OCI-LY1 (cell line): ENCODE results near the gene SLC25A44.

Experiments
- H2AFZ ChIP-seq: fragments of 200-600 bp; sonication (generic), shearing (Covaris generic); 2 replicates; pipeline ENCODE4 v1.6.0; 2014; ENCODE audit warnings: antibody characterized with exemption, mild to moderate bottlenecking, low read length
- H3F3A ChIP-seq: fragments of 200-600 bp; sonication (generic), shearing (Covaris generic); 2 replicates; pipeline ENCODE4 v1.6.0; 2014; ENCODE audit warnings: mild to moderate bottlenecking, antibody characterized with exemption, low read length, moderate library complexity; ENCODE audit not compliant: insufficient read depth
- H3K27ac ChIP-seq: fragments of 200-600 bp; sonication (generic); 2 replicates; pipeline ENCODE4 v1.5.1; 2014; ENCODE audit warnings: low read length, mixed run types, mild to moderate bottlenecking, low read depth; ENCODE audit not compliant: poor library complexity, severe bottlenecking
- H3K27me3 ChIP-seq: fragments of 200-600 bp; sonication (generic); 2 replicates; pipeline ENCODE4 v1.6.0; 2014; ENCODE audit warnings: antibody characterized with exemption, mild to moderate bottlenecking, low read length, moderate library complexity; ENCODE audit not compliant: insufficient read depth
- H3K36me3 ChIP-seq: fragments of 200-600 bp; sonication (generic); 2 replicates; pipeline ENCODE4 v1.6.1; 2014; ENCODE audit warnings: mild to moderate bottlenecking, antibody characterized with exemption, low read length, moderate library complexity, mixed read lengths; ENCODE audit not compliant: insufficient read depth
- H3K4me1 ChIP-seq: fragments of 200-600 bp; sonication (generic); 2 replicates; pipeline ENCODE4 v1.5.1; 2014; ENCODE audit warnings: mild to moderate bottlenecking, low read length, moderate library complexity; ENCODE audit not compliant: insufficient read depth, severe bottlenecking
- H3K4me2 ChIP-seq: fragments of 200-600 bp; sonication (generic), shearing (Covaris generic); 2 replicates; pipeline ENCODE4 v1.6.1; 2014; ENCODE audit warnings: low read length
- H3K4me3 ChIP-seq: fragments of 200-600 bp; sonication (generic); 2 replicates; pipeline ENCODE4 v1.5.1; 2014; ENCODE audit warnings: low read length, low read depth, mild to moderate bottlenecking, mixed read lengths; ENCODE audit not compliant: poor library complexity, severe bottlenecking
- H3K79me2 ChIP-seq: fragments of 200-600 bp; shearing (Covaris generic); 2 replicates; pipeline ENCODE4 v1.6.1; 2016; ENCODE audit warnings: mixed run types, low read length, mixed read lengths; ENCODE audit not compliant: insufficient read depth
- H3K9ac ChIP-seq: fragments of 200-600 bp; sonication (generic), shearing (Covaris generic); 2 replicates; pipeline ENCODE4 v1.6.1; 2014; ENCODE audit warnings: mild to moderate bottlenecking, low read length, mixed read lengths
- H3K9me2 ChIP-seq: fragments of 200-600 bp; sonication (generic), shearing (Covaris generic); 2 replicates; pipeline ENCODE4 v1.6.1; 2014; ENCODE audit warnings: low read depth, mild to moderate bottlenecking, low read length, mixed read lengths
- H3K9me3 ChIP-seq: fragments of 200-600 bp; shearing (Covaris generic); 2 replicates; pipeline ENCODE4 v1.6.1; 2014; ENCODE audit warnings: low read length, mixed read lengths
- H4K20me1 ChIP-seq: fragments of 200-600 bp; sonication (generic), shearing (Covaris generic); 2 replicates; pipeline ENCODE4 v1.6.0; 2016; ENCODE audit warnings: mild to moderate bottlenecking, low read length; ENCODE audit not compliant: insufficient read depth
- EZH2 ChIP-seq: fragments of 200-600 bp; sonication (generic), shearing (Covaris generic); IDR thresholded peaks from 2 replicates; pipeline ENCODE4 v1.8.0; 2017; ENCODE audit warnings: borderline replicate concordance, mixed run types, mild to moderate bottlenecking, antibody characterized with exemption, low read length, moderate library complexity, mixed read lengths
- TF ChIP-seq, protein P1 (sequence below): fragments of 200-600 bp; sonication (generic), shearing (Covaris generic); IDR thresholded peaks from 2 replicates; pipeline ENCODE4 v1.5.1; 2017; ENCODE audit warnings: mild to moderate bottlenecking, antibody characterized with exemption, low read length, moderate library complexity, mixed read lengths

Gene SLC25A44

DNA sequence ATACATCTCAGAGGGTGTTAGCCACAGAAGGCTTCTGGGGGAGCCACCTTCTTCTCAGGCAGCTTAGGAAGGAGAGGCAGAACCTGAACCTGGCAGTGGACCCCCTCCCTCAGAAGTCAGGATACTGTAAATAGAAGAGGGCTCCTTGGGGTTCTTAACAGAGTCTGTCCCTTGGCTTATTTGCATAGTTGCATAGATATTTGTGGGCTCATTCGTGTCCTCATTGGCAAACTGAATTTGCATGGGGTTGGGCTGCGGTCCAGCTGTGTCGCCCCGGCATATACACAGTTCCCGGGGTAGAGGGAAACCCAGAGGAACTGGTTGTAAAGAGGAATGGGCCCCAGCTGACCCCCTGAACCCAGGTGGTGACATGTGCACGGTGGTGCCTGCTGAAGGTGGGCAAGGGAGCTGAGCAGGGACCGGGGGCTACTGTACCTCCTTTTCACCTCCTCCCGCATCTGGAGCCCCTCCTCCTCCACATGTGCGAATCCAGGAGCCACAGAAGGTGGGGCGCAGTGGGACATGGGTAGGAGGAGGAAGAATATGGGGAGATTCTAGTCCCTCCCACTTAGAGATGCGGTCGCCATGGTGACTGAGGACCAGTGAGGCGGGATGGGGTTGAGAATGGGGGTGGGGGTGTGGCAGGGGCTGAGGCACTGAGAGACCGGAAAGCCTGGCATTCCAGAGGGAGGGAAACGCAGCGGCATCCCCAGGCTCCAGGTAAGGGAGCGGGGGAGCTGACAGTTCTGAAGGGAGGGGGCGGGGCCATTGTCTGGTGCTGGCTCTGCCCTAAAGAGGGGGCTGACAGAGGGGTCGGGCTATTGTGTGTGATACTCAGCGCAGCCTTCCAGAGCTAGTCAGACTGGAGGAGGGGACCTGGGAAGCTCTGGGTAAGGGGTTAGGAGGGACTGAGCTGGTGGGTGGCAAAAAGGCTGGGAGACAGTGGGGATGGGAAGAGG lies 44.3 kb upstream of the SLC25A44 start:
- Histone ChIP-seq H3K27ac (peak overlapping the region; percentile 93), H3K9me3 (no peaks in the 10 kb centered on the region), H3K9ac (peak overlapping the region; percentile 51; the same call in 1 of the 2 replicates), H3K27me3 (no peaks in the 10 kb centered on the region), H3K4me2 (peak overlapping the region; percentile 65), H3K4me3 (peak overlapping the region; percentile 57), H3K36me3 (no peaks in the 10 kb centered on the region), H3F3A (no peaks in the 10 kb centered on the region), H2AFZ (no peak overlapping the region), H3K9me2 (no peaks in the 10 kb centered on the region), H3K4me1 (peaks cover 88% of the 10 kb centered on the region), H4K20me1 (no peaks in the 10 kb centered on the region), H3K79me2 (no peaks in the 10 kb centered on the region)
- TF ChIP-seq, protein P1, sequence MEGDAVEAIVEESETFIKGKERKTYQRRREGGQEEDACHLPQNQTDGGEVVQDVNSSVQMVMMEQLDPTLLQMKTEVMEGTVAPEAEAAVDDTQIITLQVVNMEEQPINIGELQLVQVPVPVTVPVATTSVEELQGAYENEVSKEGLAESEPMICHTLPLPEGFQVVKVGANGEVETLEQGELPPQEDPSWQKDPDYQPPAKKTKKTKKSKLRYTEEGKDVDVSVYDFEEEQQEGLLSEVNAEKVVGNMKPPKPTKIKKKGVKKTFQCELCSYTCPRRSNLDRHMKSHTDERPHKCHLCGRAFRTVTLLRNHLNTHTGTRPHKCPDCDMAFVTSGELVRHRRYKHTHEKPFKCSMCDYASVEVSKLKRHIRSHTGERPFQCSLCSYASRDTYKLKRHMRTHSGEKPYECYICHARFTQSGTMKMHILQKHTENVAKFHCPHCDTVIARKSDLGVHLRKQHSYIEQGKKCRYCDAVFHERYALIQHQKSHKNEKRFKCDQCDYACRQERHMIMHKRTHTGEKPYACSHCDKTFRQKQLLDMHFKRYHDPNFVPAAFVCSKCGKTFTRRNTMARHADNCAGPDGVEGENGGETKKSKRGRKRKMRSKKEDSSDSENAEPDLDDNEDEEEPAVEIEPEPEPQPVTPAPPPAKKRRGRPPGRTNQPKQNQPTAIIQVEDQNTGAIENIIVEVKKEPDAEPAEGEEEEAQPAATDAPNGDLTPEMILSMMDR = no peak
- TF ChIP-seq EZH2 = no peak

DNA sequence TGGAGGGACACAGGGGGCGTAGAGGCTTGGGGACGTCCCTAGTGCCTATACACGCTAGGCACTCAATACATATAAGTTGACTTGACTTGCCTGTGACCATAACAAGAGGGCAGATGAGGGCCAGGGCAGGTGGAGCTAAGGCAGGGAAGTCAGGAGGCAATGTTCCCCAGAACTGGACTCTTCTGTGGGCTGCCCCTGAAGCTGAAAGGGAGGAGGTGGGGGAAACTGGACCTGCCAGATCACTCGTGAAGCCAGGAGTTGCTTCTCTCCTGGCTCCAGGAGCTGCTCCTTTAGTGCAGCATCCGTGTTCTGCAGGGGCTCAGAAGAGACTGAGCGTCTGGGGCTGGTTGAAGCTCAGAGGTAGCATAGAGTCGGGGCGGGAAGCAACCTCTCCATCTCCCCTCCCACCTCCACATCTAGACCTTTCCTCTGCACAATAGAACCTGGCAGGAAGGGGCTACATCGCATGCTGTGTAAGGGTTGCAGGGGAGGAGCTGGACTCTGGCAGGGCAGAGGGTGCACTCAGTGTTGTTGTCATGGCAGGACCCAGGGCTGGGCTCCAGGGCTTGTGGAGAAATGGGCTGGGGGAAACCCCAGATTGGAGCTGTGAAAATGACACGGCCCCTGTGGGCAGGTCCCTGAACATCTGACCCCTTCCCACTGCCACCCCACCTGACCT lies 43.4 kb upstream of the SLC25A44 start:
- Histone ChIP-seq H4K20me1 (no peaks in the 10 kb centered on the region), H3K27me3 (no peaks in the 10 kb centered on the region), H3F3A (no peaks in the 10 kb centered on the region), H3K4me3 (peak overlapping the region; percentile 57), H3K9me3 (no peaks in the 10 kb centered on the region), H3K4me1 (peaks cover 96% of the 10 kb centered on the region), H3K27ac (peak overlapping the region; percentile 93), H2AFZ (no peak overlapping the region), H3K79me2 (no peaks in the 10 kb centered on the region), H3K9me2 (no peaks in the 10 kb centered on the region), H3K9ac (peak overlapping the region; percentile 41; the same call in 1 of the 2 replicates), H3K36me3 (no peaks in the 10 kb centered on the region), H3K4me2 (peak overlapping the region; percentile 65)
- TF ChIP-seq, protein P1 = no peak
- TF ChIP-seq EZH2 = no peak

DNA sequence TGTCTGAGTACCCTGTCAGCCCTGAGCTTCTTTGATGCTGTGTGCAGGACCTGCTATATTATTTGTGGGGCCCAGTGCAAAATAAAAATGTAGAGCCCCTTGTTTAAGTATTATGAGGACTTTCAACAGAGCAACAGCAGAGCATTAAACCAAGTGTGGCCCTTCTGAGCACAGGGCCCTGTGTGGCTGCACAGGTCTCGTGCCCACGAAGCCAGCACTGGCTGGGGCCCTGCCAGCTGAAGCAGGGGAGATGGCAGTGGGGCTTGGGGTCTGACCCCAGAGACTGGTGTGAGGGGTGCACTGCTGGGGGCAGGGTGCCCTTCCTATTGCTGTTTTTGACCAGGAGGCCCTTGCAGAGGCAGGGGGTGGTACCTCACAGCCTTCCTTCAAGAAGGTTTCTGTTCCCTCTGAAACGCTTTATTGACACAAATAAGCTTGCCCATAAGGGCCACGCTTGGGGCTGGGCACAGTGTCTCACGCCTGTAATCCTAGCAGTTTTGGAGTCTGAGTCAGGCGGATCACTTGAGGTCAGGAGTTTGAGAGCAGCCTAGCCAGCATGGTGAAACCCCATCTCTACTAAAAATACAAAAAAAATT lies 42.7 kb upstream of the SLC25A44 start:
- Histone ChIP-seq H3K9ac (peak overlapping the region; percentile 41; the same call in 1 of the 2 replicates), H3K4me3 (peak overlapping the region; percentile 57), H3K9me2 (no peaks in the 10 kb centered on the region), H3K27me3 (no peaks in the 10 kb centered on the region), H2AFZ (no peak overlapping the region), H3K79me2 (no peaks in the 10 kb centered on the region), H3K4me2 (peak overlapping the region; percentile 65), H4K20me1 (no peaks in the 10 kb centered on the region), H3K27ac (peak overlapping the region; percentile 93), H3F3A (no peaks in the 10 kb centered on the region), H3K4me1 (peaks cover 99% of the 10 kb centered on the region), H3K36me3 (no peaks in the 10 kb centered on the region), H3K9me3 (no peaks in the 10 kb centered on the region)
- TF ChIP-seq, protein P1 = no peak
- TF ChIP-seq EZH2 = no peak
